Measurements from ENCODE around the gene PTPRN2.
"Not testable (repeated sequence)": the region's sequence is repeated elsewhere in the genome, so short reads cannot be mapped to it uniquely, and the experiment has no call there.

Gene PTPRN2

GRCh38 chr7:158035343-158035742 lies 552.3 kb downstream of the PTPRN2 start:
- TF ChIP-seq JUND (IDR thresholded peaks at IDR 0.05; ENCODE audit: low read depth), result no peak
- no peak for DNase-seq (ENCODE audit: low read depth in 1 of 2, low spot score in 1 of 2)
- in situ Hi-C loops (cut with HindIII; ENCODE audit: low pct_unique_long_range_greater_than_20kb, low sequenced_read_pairs), result no loop called here

DNA sequence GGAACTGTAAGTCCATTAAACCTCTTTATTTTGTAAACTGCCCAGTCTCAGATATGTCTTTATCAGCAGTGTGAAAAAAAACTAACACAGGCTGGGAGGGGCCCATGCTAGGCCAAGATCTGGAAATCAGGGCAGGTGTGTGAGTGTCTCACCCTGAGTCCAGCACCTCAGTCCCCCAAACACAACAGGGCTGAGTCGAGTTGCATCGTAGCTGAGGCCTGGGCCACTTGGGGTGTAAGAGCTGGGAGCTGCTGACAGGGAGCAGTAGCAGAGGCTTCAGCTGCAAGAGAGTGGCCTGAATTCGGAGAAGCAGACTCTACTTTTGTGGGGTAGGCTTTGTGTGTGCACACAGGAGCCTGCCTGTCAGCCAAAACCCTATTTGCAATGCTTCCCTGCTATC lies 553.1 kb downstream of the PTPRN2 start:
- in situ Hi-C loops (cut with HindIII; ENCODE audit: low pct_unique_long_range_greater_than_20kb, low sequenced_read_pairs), result no loop called here
- no peak for DNase-seq (ENCODE audit: low read depth in 1 of 2, low spot score in 1 of 2)
- TF ChIP-seq JUND (IDR thresholded peaks at IDR 0.05; ENCODE audit: low read depth), result no peak

DNA sequence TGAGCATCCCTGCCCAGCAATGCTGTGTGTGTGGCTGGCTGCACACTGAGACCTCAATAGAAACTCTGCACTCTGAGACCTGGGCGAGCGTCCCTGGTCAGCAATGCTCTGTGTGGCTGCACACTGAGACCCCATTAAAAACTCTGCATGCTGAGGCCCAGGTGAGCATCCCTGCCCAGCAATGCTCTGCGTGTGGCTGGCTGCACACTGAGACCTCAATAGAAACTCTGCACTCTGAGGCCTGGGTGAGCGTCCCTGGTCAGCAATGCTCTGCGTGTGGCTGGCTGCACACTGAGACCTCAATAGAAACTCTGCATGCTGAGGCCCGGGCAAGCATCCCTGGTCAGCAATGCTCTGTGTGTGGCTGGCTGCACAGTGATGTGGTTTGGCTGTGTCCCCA lies 553.7 kb downstream of the PTPRN2 start:
- DNase-seq (ENCODE audit: low read depth in 1 of 2, low spot score in 1 of 2); in situ Hi-C loops (cut with HindIII; ENCODE audit: low pct_unique_long_range_greater_than_20kb, low sequenced_read_pairs): not testable (repeated sequence)

DNA sequence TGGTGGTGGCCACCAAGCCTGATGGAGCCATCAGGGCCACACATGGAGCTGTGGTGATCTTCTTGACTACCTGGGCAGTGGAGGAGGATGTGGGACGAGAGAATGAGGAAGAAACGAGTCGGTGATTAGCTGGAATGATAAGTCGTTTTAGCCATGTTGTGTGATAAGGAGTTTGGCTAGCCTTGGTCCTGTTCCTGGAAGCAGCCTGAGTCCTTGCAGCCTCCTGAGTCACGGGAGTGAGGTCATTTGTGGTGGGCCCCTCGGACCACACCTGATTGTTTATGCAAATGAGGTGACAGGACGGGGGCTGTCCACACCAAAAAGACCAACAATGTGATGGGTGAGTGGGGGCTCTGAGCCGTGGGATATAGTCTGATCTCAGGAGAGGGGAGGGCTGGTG lies 554.4 kb downstream of the PTPRN2 start:
- no peak for DNase-seq (ENCODE audit: low read depth in 1 of 2, low spot score in 1 of 2)
- in situ Hi-C loops (cut with HindIII; ENCODE audit: low pct_unique_long_range_greater_than_20kb, low sequenced_read_pairs), result no loop called here
- TF ChIP-seq JUND (IDR thresholded peaks at IDR 0.05; ENCODE audit: low read depth), result no peak

GRCh38 chr7:158032561-158033115 lies 555.0 kb downstream of the PTPRN2 start:
- no peak for TF ChIP-seq JUND (IDR thresholded peaks at IDR 0.05; ENCODE audit: low read depth)
- in situ Hi-C loops (cut with HindIII; ENCODE audit: low pct_unique_long_range_greater_than_20kb, low sequenced_read_pairs), result no loop called here
- DNase-seq (ENCODE audit: low read depth in 1 of 2, low spot score in 1 of 2), result no peak

DNA sequence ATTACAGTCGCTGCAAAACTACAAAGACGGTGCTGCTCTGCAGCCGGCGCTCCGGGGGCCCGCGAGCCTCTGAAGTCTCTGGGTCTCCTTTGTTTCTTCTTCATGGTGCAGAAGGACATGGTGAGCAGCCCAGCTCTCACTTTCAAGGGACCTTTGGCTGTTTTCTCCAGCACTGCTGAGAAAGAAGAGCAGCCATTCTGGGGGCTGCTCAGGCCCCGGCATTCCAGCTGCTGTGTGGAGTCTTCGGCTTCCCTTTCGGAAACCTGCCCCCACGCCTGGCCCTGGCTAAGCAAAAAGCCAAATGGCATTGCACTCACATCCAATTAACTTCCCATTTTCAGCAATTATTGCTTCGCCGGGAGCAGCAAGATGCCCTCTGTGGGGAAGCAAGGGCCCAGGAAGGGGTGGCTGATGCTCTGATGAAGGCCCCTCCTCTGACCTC lies 555.7 kb downstream of the PTPRN2 start:
- in situ Hi-C loops (cut with HindIII; ENCODE audit: low pct_unique_long_range_greater_than_20kb, low sequenced_read_pairs), result no loop called here
- DNase-seq (ENCODE audit: low read depth in 1 of 2, low spot score in 1 of 2), result no peak
- TF ChIP-seq JUND (IDR thresholded peaks at IDR 0.05; ENCODE audit: low read depth), result no peak

DNA sequence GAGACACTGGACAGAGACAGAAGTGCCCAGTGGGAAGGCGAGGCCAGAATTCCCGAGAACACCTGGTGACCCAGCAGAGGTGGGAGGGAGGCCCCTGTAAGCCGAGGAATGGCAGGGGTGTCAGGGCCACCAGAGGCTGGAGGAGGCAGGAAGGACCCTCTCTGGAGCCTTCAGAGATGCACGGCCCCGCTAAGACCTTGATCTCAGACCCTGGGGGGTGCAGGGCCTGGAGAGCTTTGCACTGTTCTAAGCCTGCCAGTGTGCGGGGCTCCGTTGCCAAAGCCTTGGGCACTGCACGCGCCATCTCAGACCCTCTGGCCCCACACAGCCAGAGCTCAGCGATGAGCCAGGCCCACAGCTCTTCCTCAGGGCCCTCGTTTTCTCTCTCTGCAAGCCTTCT lies 557.1 kb downstream of the PTPRN2 start:
- no peak for TF ChIP-seq JUND (IDR thresholded peaks at IDR 0.05; ENCODE audit: low read depth)
- no peak for DNase-seq (ENCODE audit: low read depth in 1 of 2, low spot score in 1 of 2)
- in situ Hi-C loops (cut with HindIII; ENCODE audit: low pct_unique_long_range_greater_than_20kb, low sequenced_read_pairs), result no loop called here

- DNase-seq (ENCODE audit: low read depth in 1 of 2, low spot score in 1 of 2), result no peak
These were observed 557.6 kb downstream of the PTPRN2 start for GRCh38 chr7:158030071-158030470.

GRCh38 chr7:158029509-158029908 lies 558.1 kb downstream of the PTPRN2 start:
- TF ChIP-seq JUND (IDR thresholded peaks at IDR 0.05; ENCODE audit: low read depth), result no peak
- in situ Hi-C loops (cut with HindIII; ENCODE audit: low pct_unique_long_range_greater_than_20kb, low sequenced_read_pairs), result no loop called here
- DNase-seq (ENCODE audit: low read depth in 1 of 2, low spot score in 1 of 2), result no peak

More at GRCh38 chr7:158030071-158030470, 557.6 kb downstream of the PTPRN2 start:
- TF ChIP-seq JUND (IDR thresholded peaks at IDR 0.05; ENCODE audit: low read depth), result no peak
- in situ Hi-C loops (cut with HindIII; ENCODE audit: low pct_unique_long_range_greater_than_20kb, low sequenced_read_pairs), result no loop called here

GRCh38 chr7:158028971-158029370 lies 558.7 kb downstream of the PTPRN2 start:
- no peak for TF ChIP-seq JUND (IDR thresholded peaks at IDR 0.05; ENCODE audit: low read depth)
- in situ Hi-C loops (cut with HindIII; ENCODE audit: low pct_unique_long_range_greater_than_20kb, low sequenced_read_pairs), result no loop called here
- DNase-seq (ENCODE audit: low read depth in 1 of 2, low spot score in 1 of 2), result no peak

GRCh38 chr7:158028290-158028941 lies 559.2 kb downstream of the PTPRN2 start:
- in situ Hi-C loops (cut with HindIII; ENCODE audit: low pct_unique_long_range_greater_than_20kb, low sequenced_read_pairs), result no loop called here
- DNase-seq (ENCODE audit: low read depth in 1 of 2, low spot score in 1 of 2), result peak; percentile 14 to 70

DNA sequence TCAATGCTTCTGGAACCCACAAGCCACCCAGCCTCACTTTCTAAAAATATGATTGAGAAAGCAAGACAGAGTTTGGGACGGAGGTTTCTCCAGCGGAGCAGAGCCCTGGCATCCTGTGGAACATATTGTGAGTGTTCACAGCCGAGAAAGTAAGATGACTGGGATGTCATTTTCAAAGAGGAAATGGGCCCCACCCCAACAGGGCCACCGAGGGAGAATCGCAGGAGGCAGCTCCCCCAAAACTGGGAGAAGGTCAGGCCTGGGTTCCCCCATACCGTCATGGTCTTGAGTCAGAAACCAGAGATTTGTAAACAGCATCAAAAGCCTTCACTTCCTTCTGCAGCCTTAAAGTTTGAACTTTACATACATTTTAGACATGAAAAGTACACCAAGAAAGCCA lies 560.0 kb downstream of the PTPRN2 start:
- no peak for TF ChIP-seq JUND (IDR thresholded peaks at IDR 0.05; ENCODE audit: low read depth)
- DNase-seq (ENCODE audit: low read depth in 1 of 2, low spot score in 1 of 2), result no peak
- in situ Hi-C loops (cut with HindIII; ENCODE audit: low pct_unique_long_range_greater_than_20kb, low sequenced_read_pairs), result no loop called here

More at GRCh38 chr7:158028290-158028941, 559.2 kb downstream of the PTPRN2 start:
- no peak for TF ChIP-seq JUND (IDR thresholded peaks at IDR 0.05; ENCODE audit: low read depth)

GRCh38 chr7:158026636-158027265 lies 560.9 kb downstream of the PTPRN2 start:
- in situ Hi-C loops (cut with HindIII; ENCODE audit: low pct_unique_long_range_greater_than_20kb, low sequenced_read_pairs), result no loop called here
- no peak for DNase-seq (ENCODE audit: low read depth in 1 of 2, low spot score in 1 of 2)
- TF ChIP-seq JUND (IDR thresholded peaks at IDR 0.05; ENCODE audit: low read depth), result no peak

Measured in T47D (cell line).